Heart left ventricle (tissue), 16 donors: ENCODE data around the gene GAMT. TPM values are rescaled to one million over a fixed set of nuclear protein-coding genes. Genes with fewer than 3 reads are reported as not detected.

ENCODE experiments used
- ATAC-seq, 4 donors: fragments of 200-7000 bp; cut with Tn5 transposase; one replicate each; pipeline ENCODE4 v1.9.1; 2020 to 2022; ENCODE audit warnings: moderate library complexity in 4 of 4, mild to moderate bottlenecking in 3 of 4, moderate number of reproducible peaks in 1 of 4
- DNase-seq, 5 donors: peaks; one replicate each; pipeline ENCODE4 v3.0.0-alpha.2; 2020
- H3K27ac ChIP-seq, 12 donors: fragments of 200-600 bp; sonication (generic) in 4 of 12; one replicate each; pipeline versions ENCODE4 v1.5.0 to v1.8.0; 2016 to 2022; ENCODE audit warnings: mild to moderate bottlenecking in 2 of 12
- H3K27me3 ChIP-seq, 9 donors: fragments of 200-600 bp; sonication (generic) in 2 of 9; one replicate each; pipeline versions ENCODE4 v1.5.1 to v1.8.0; 2016 to 2022; ENCODE audit warnings: mild to moderate bottlenecking in 3 of 9
- H3K36me3 ChIP-seq, 9 donors: fragments of 200-600 bp; sonication (generic) in 2 of 9; one replicate each; pipeline versions ENCODE4 v1.5.0 to v1.8.0; 2018 to 2022; ENCODE audit warnings: mild to moderate bottlenecking in 2 of 9
- H3K4me1 ChIP-seq, 12 donors: fragments of 200-600 bp; sonication (generic) in 4 of 12; one replicate each; pipeline versions ENCODE4 v1.5.0 to v1.8.0; 2016 to 2022; ENCODE audit warnings: mild to moderate bottlenecking in 3 of 12
- H3K4me3 ChIP-seq, 12 donors: fragments of 200-600 bp; sonication (generic) in 4 of 12; one replicate each; pipeline versions ENCODE4 v1.5.0 to v1.8.0; 2017 to 2022; ENCODE audit warnings: mild to moderate bottlenecking in 9 of 12, moderate library complexity in 4 of 12
- H3K9me3 ChIP-seq, 12 donors: fragments of 200-600 bp; sonication (generic) in 4 of 12; one replicate each; pipeline versions ENCODE4 v1.5.0 to v1.8.0; 2016 to 2022; ENCODE audit warnings: mild to moderate bottlenecking in 1 of 12
- POLR2A ChIP-seq, 2 donors: fragments of 450-650 bp; IDR thresholded peaks; one replicate each; pipeline ENCODE4 v1.6.1; 2017; ENCODE audit warnings: antibody characterized with exemption in 2 of 2, mild to moderate bottlenecking in 2 of 2, moderate library complexity in 2 of 2
- WGBS, 4 donors: extraction: QIAGEN DNeasy Blood & Tissue Kit in 2 of 4; methylation state at CpG; one replicate each; pipeline versions ENCODE4 v1.1.5 to v1.1.7; 2013 to 2018; 5-methylcytosine and 5-hydroxymethylcytosine counted together
- intact Hi-C, 10 donors: fragments of 100-400 bp; cut with DNase I; formaldehyde crosslinking; loops; one replicate each; pipeline versions ENCODE4 v1.11.1 to v1.14.2; 2022
- polyA plus RNA-seq, 2 donors: library from polyadenylated mRNA; stranded (reverse); fragments of 200-250 nt; gene quantifications; one replicate each; pipeline ENCODE4 v1.2.3, GENCODE V29; 2013
- total RNA-seq, 9 donors: library from RNA; depleted of rRNA in 2 of 9; stranded (reverse); fragments of >200 nt in 2 of 9; fragmentation: NEBNext Ultra II Directional in 3 of 9; extraction: Animal tissue kit (Norgen Biotek cat#: 25700) in 3 of 9; gene quantifications; one replicate each; pipeline versions ENCODE4 v1.1.0 to v1.2.4, GENCODE V29; 2016 to 2023
- TF ChIP-seq, protein P1 (sequence below), 12 donors: fragments of 200-600 bp; sonication (generic) in 4 of 12; IDR thresholded peaks; one replicate each; pipeline versions ENCODE4 v1.5.0 to v1.8.0; 2018 to 2022; ENCODE audit warnings: antibody characterized with exemption in 12 of 12, mild to moderate bottlenecking in 5 of 12
- donor health status: ischemic (EF 13 %, LVEDD 7.1; RV severe dilation, severe dysfunction).
- donor health status: healthy with polysubstance abuse.
- donor health status: DM: no; HTN: yes; CAD: no.
- donor health status: DM: no; HTN: no; CAD: no.
- donor health status: ischemic (EF 25% LVEDD 6.9; RV normal size, moderate dysfunction).
- donor health status: ischemic (EF 25% LVEDD 5.7; RV mildly dilated, moderate dysfunction).
- donor health status: healthy.
- donor health status: DM: yes; HTN: yes; CAD: no.
- donor health status: ischemic (EF 35%, LVEDD 5.7; RV mildly dilated, moderate dysfunction).
- donor health status: nonischemic (EF 11% LVEDD 7.7; RV severe dilation, severe dysfunction).
- donor health status: DM: yes; HTN: yes; CAD: no.
- donor health status: PGD.
- donor health status: ischemic (EF 29% LVEDD 5.4; RV normal size, mild dysfunction).
- donor health status: nonischemic (EF 23%, LVEDD 6.1; RV moderate dilation, normal function).

Gene GAMT
- total and polyA plus RNA-seq, 11 donors: 21.9 to 180 (median 62.5) TPM

DNA sequence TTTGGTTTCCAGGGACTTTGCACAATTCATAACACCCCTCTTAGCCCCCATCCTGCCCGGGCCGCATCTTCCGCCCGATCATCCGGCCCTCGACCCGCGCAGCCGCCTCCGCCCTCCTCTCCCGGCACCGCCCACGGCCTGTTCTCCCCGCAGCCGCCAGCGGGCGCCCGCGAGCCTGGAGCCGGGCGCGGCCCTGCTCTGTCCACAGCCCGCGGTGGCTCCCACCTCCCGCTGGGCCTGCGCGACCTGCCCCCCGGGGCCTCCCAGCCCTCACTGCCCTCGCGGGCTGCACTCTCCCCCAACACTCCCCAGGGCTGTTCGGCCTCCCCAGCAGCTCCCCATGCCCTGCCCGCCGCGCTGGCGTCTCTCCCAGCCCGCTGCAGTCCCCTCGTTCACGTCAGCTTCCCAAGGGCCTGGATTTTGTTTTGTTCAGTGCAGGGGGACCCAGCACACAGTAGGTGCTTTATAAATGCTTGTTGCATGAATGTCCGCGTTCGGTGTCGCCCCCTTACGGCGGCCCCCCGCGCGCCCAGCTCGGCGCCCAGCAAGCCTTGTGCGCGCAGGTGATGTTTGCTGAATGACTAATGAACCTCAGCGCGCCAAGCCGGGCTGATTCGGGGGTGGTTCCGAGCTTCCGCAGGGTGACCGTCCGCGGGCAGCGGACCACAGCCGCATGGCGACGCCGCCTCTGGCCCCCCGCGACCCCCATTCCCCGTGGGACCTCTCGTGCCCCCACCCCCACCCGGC lies 44.0 kb upstream of the GAMT start:
- 2 to 4% (median 2%) methylated on average over 51 to 70 of the region's 70 CpGs for WGBS, 4 donors
- Histone ChIP-seq H3K4me1 (peaks cover 0 to 43% (median 15%) of the 10 kb centered on the region in 12 donors), H3K36me3 (peaks cover 8 to 28% (median 24%) of the 10 kb centered on the region in 9 donors), H3K27me3 (peaks cover 36 to 52% (median 49%) of the 10 kb centered on the region in 9 donors), H3K4me3 (peak overlapping the region in 11 of 12 donors; percentile 16 to 53 (median 41)), H3K27ac (no peak overlapping the region), H3K9me3 (no peaks in the 10 kb centered on the region)
- TF ChIP-seq, protein P1, sequence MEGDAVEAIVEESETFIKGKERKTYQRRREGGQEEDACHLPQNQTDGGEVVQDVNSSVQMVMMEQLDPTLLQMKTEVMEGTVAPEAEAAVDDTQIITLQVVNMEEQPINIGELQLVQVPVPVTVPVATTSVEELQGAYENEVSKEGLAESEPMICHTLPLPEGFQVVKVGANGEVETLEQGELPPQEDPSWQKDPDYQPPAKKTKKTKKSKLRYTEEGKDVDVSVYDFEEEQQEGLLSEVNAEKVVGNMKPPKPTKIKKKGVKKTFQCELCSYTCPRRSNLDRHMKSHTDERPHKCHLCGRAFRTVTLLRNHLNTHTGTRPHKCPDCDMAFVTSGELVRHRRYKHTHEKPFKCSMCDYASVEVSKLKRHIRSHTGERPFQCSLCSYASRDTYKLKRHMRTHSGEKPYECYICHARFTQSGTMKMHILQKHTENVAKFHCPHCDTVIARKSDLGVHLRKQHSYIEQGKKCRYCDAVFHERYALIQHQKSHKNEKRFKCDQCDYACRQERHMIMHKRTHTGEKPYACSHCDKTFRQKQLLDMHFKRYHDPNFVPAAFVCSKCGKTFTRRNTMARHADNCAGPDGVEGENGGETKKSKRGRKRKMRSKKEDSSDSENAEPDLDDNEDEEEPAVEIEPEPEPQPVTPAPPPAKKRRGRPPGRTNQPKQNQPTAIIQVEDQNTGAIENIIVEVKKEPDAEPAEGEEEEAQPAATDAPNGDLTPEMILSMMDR (IDR thresholded peaks at IDR 0.05): peak; percentile 85 to 98 (median 94)
- no peak for TF ChIP-seq POLR2A (IDR thresholded peaks at IDR 0.05)
- DNase-seq (peak; percentile 60 to 89 (median 70)), ATAC-seq (peak; percentile 23 to 91 (median 88))
- intact Hi-C loops: loop anchor here in 2 of 10 donors (5.0 to 10.0 kb wide), 2 partner anchors 67 to 131 kb away; partner anchors contain the start of gene ADAMTSL5 (in 1 of the 2)

DNA sequence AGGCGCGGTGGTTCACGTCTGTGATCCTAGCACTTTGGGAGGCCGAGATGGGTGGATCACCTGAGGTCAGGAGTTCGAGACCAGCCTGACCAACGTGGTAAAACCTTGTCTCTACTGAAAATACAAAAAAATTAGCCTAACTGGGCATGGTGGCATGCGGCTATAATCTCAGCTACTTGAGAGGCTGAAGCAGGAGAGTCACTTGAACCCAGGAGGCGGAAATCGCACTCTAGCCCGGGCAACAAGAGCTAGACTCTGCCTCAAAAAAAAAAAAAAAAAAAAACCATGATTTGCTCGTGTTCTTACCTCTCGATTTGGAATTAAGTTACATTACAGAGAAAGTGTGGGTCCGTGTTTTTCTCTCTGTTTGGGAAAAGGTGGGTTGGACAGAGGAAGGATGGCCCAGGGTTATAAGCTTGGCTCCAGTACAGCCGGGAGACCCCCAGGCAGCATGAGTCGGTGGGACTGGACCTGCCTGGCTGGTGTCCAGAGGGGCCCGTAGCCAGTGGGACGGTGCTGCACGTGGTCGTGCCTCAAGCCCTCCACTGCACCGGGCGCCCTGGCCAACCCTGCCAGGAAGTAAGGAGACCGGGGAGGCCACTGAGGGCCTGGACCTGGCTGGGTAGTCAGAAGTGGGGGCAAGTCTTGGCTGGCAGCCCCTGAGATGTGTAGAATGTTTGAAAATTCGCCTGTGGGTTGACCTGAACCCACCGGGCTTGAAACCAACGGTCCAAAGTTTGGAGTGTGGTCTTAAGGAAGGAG lies 40.5 kb upstream of the GAMT start:
- intact Hi-C loops: loop anchor here in 1 of 10 donors (10.0 kb wide), 1 partner anchor 127 kb away; no protein-coding TSS in a partner anchor
- Histone ChIP-seq H3K4me1 (peaks cover 2 to 54% (median 35%) of the 10 kb centered on the region in 12 donors), H3K27me3 (peaks cover 7 to 17% (median 16%) of the 10 kb centered on the region in 9 donors), H3K9me3 (no peaks in the 10 kb centered on the region), H3K4me3 (no peak overlapping the region), H3K36me3 (peaks cover 8 to 38% (median 34%) of the 10 kb centered on the region in 9 donors), H3K27ac (no peak overlapping the region)
- no peak for ATAC-seq
- TF ChIP-seq POLR2A (IDR thresholded peaks at IDR 0.05): no peak
- TF ChIP-seq, protein P1 (IDR thresholded peaks at IDR 0.05): no peak
- DNase-seq: peak in 1 of 5 donors; percentile 29
- WGBS, 4 donors: 87 to 90% (median 89%) methylated on average over 25 of the region's 25 CpGs

DNA sequence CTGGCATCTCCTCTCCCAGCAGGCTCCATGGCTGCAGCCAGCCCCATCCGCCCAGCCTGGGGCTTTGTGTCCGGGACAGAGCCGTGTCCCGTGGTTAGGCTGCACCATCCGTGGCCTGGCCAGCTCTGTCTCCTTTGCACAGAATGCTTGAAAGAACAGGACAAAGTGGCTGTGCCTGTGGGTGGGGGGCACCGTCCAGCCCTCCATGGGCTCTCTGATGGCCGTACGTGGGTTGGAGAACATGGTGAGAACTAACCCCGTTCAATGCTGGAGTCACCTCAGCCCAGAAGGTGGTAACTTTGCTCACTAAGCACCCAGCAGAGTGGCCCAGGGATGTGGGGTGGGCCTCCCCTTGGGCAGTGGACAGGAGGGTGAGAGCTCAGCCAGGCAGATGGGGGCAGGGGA lies 39.7 kb upstream of the GAMT start:
- DNase-seq (no peak), ATAC-seq (no peak)
- H3K36me3 ChIP-seq: peaks cover 8 to 38% (median 34%) of the 10 kb centered on the region in 9 donors
- WGBS, 4 donors: 90 to 94% (median 93%) methylated on average over 9 of the region's 9 CpGs
- peaks cover 2 to 45% (median 31%) of the 10 kb centered on the region in 12 donors for H3K4me1 ChIP-seq
- no peak for TF ChIP-seq POLR2A (IDR thresholded peaks at IDR 0.05)
- TF ChIP-seq, protein P1 (IDR thresholded peaks at IDR 0.05): no peak
- peaks cover 0 to 9% (median 8%) of the 10 kb centered on the region in 9 donors for H3K27me3 ChIP-seq
- H3K4me3 ChIP-seq: no peak overlapping the region
- no peaks in the 10 kb centered on the region for H3K9me3 ChIP-seq
- intact Hi-C loops: loop anchor here in 1 of 10 donors (10.0 kb wide), 1 partner anchor 126 kb away; no protein-coding TSS in a partner anchor
- H3K27ac ChIP-seq: no peak overlapping the region
